MCF 10A (cell line): ENCODE results near the gene PKLR. TPM values are rescaled to one million over a fixed set of nuclear protein-coding genes. Genes with fewer than 3 reads are reported as not detected.

Experiments used
- BruUV-seq: library from RNA; stranded (reverse); fragments of 400-500 nt; replicated peaks from 2 replicates; lab custom pipeline; 2021; lab: Mats Ljungman, UMichigan
- CTCF ChIA-PET: fragments of 300-600 bp; sonication (Branson Sonifier 250); formaldehyde crosslinking; extraction: SDS; loops from one replicate; lab custom pipeline; 2021; ENCODE audit warnings: antibody characterized with exemption, inconsistent platforms; lab: Yijun Ruan, JAX
- POLR2A ChIA-PET: fragments of 300-600, 350-650 bp; sonication (Branson Sonifier 250); formaldehyde crosslinking; extraction: SDS; loops from one replicate; lab custom pipeline; 2020; ENCODE audit warnings: antibody characterized with exemption, inconsistent platforms; lab: Yijun Ruan, JAX
- DNase-seq: peaks from one replicate; pipeline ENCODE4 v3.0.0-alpha.2; 2018; ENCODE audit not compliant: unreplicated experiment
- H3K27ac Mint-ChIP-seq: one replicate; pipeline ENCODE4 v1.8.0; 2022; ENCODE audit warnings: mild to moderate bottlenecking, low read depth, mixed read lengths; ENCODE audit not compliant: unreplicated experiment
- H3K27me3 Mint-ChIP-seq: one replicate; pipeline ENCODE4 v1.8.0; 2022; ENCODE audit warnings: mixed read lengths; ENCODE audit not compliant: insufficient read depth, unreplicated experiment
- H3K36me3 Mint-ChIP-seq: one replicate; pipeline ENCODE4 v1.8.0; 2022; ENCODE audit warnings: mild to moderate bottlenecking, moderate library complexity, mixed read lengths; ENCODE audit not compliant: insufficient read depth, unreplicated experiment
- H3K4me1 Mint-ChIP-seq: one replicate; pipeline ENCODE4 v1.8.0; 2022; ENCODE audit warnings: mixed read lengths; ENCODE audit not compliant: insufficient read depth, unreplicated experiment
- H3K4me3 Mint-ChIP-seq: one replicate; pipeline ENCODE4 v1.8.0; 2022; ENCODE audit warnings: mild to moderate bottlenecking, moderate library complexity, mixed read lengths; ENCODE audit not compliant: unreplicated experiment
- H3K9me3 Mint-ChIP-seq: one replicate; pipeline ENCODE4 v1.8.0; 2022; ENCODE audit warnings: mixed read lengths; ENCODE audit not compliant: unreplicated experiment
- CTCF ChIP-seq: fragments of 200-600 bp; IDR thresholded peaks from one replicate; pipeline ENCODE4 v1.8.0; 2022; ENCODE audit warnings: antibody characterized with exemption, mild to moderate bottlenecking; ENCODE audit not compliant: unreplicated experiment
- intact Hi-C: fragments of 100-400 bp; cut with micrococcal nuclease; formaldehyde crosslinking; loops from 2 replicates; pipeline ENCODE4 v1.14.1; 2022
- total RNA-seq: library from RNA; stranded (reverse); gene quantifications from 2 replicates; pipeline ENCODE4 v1.2.3, GENCODE V29; 2022

PKLR gene
- total RNA-seq, 1 experiment from 2014 or later = not detected

- H3K36me3 Mint-ChIP-seq = peaks cover 87% of the 10 kb centered on the region
- intact Hi-C loops = loop anchor here (5.0 kb wide), 1 partner anchor 53 kb away; the partner anchor contains the start of genes MTX1 and THBS3
Observed at GRCh38 chr1:155260276-155260675, 41.0 kb downstream of the PKLR start.

GRCh38 chr1:155256058-155256852, 45.0 kb downstream of the PKLR start:
- TSS peak; percentile 21 for BruUV-seq
- DNase-seq = no peak
- H3K4me1 Mint-ChIP-seq = peaks cover 39% of the 10 kb centered on the region
- CTCF ChIA-PET = interaction anchor here (0.6 to 10.0 kb wide), 6 partner anchors 14 to 68 kb away, joined by 3 to 238 read pairs (median 3); partner anchors contain the start of genes CLK2 and HCN3
- peaks cover 49% of the 10 kb centered on the region for H3K36me3 Mint-ChIP-seq
- TF ChIP-seq CTCF = no peak
- no peaks in the 10 kb centered on the region for H3K27me3 Mint-ChIP-seq
- intact Hi-C loops = no loop called here
- H3K9me3 Mint-ChIP-seq = no peaks in the 10 kb centered on the region
- POLR2A ChIA-PET = interaction anchor here (0.6 to 3.9 kb wide), 15 partner anchors 7 to 132 kb away, joined by 3 to 20 read pairs (median 4); partner anchors contain the start of gene CLK2
- H3K4me3 Mint-ChIP-seq = peak overlapping the region; percentile 84
- H3K27ac Mint-ChIP-seq = peak overlapping the region; percentile 83

More at GRCh38 chr1:155260276-155260675, 41.0 kb downstream of the PKLR start:
- no peak for TF ChIP-seq CTCF
- Mint-ChIP-seq H3K27ac (no peak overlapping the region), H3K4me1 (peaks cover 31% of the 10 kb centered on the region), H3K4me3 (peak overlapping the region; percentile 98), H3K27me3 (no peaks in the 10 kb centered on the region), H3K9me3 (no peaks in the 10 kb centered on the region)
- CTCF ChIA-PET = interaction anchor here (0.5 to 5.5 kb wide), 9 partner anchors 10 to 142 kb away, joined by 3 to 150 read pairs (median 4); partner anchors contain the start of gene CLK2
- DNase-seq = no peak
- POLR2A ChIA-PET = interaction anchor here (0.6 to 6.6 kb wide), 6 partner anchors 10 to 184 kb away, joined by 3 to 98 read pairs (median 3); partner anchors contain the start of genes CLK2 and HCN3
- BruUV-seq = no TSS peak

- Mint-ChIP-seq H3K9me3 (no peaks in the 10 kb centered on the region), H3K4me3 (peak within 1 kb of the TSS; percentile 84), H3K27me3 (no peaks in the 10 kb centered on the region), H3K4me1 (peaks cover 32% of the 10 kb centered on the region), H3K27ac (peak within 1 kb of the TSS; percentile 83), H3K36me3 (peaks cover 41% of the 10 kb centered on the region)
- ChIA-PET CTCF (interaction anchor here (0.6 to 10.0 kb wide), 6 partner anchors 14 to 68 kb away, joined by 3 to 238 read pairs (median 4); partner anchors contain the start of genes CLK2 and HCN3), POLR2A (interaction anchor here (0.6 to 3.9 kb wide), 20 partner anchors 8 to 396 kb away, joined by 3 to 20 read pairs (median 4); partner anchors contain the start of genes CLK2 and KRTCAP2)
- TF ChIP-seq CTCF = no peak
- no TSS peak for BruUV-seq
- peak; percentile 81 for DNase-seq
- intact Hi-C loops = no loop called here
Observed at GRCh38 chr1:155255243-155256007, 45.8 kb downstream of the PKLR start, which contains the start of gene ENTREP3. TSS of gene ENTREP3 (minus strand) at chr1:155255483. CDS start at chr1:155254877, 606 bp downstream.
